Measurements from ENCODE around the gene SLC28A2.
"Not testable (repeated sequence)": the region's sequence is repeated elsewhere in the genome, so short reads cannot be mapped to it uniquely, and the experiment has no call there.

The SLC28A2 gene

DNA sequence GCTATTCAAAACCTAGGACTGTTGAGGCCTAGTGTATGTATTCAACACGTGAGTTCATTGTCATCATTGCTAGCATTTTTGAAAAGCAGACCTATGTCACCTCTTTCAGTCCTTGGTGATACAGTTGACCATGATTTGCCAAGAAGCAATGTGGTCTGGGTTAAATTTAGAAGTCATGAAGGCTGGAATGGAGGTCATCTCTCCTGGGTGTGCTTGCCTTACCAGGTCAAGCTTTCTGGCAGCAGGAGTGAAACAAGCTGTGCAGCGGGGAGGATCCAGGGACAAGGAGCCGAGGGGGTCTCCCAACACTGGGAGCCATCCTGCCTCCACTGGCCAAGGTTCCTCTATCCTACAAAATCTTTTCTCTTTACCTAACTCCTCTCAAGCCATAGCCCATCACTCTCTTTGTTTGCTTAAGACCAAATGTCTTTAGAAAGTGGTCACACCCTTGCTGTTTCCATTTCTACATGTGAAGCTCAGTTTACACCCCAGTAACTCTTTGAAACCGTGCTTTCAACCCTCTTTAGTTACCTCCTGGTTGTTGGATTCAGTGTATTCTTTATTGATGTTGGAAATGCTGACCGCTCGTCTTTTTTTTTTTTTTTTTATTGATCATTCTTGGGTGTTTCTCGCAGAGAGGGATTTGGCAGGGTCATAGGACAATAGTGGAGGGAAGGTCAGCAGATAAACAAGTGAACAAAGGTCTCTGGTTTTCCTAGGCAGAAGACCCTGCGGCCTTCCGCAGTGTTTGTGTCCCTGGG is 40.0 kb downstream of the SLC28A2 start:
- Histone ChIP-seq H3K27me3 (ENCODE audit: control insufficient read depth, insufficient read depth, low read length) (no peaks in the 10 kb centered on the region), H3K36me3 (ENCODE audit: control insufficient read depth, insufficient read depth, low read length) (no peaks in the 10 kb centered on the region), H3K4me3 (ENCODE audit: low read length) (no peak overlapping the region), H3K4me1 (ENCODE audit: control insufficient read depth, insufficient read depth, low read length) (no peaks in the 10 kb centered on the region), H3K9me3 (ENCODE audit: control insufficient read depth, insufficient read depth, low read length) (no peaks in the 10 kb centered on the region), H3K27ac (ENCODE audit: low read length) (no peak overlapping the region)
- DNase-seq (ENCODE audit: low read depth, low spot score) = no peak
- no CpG with 5 or more reads among the region's 9 CpGs for WGBS (ENCODE audit: insufficient coverage, insufficient read length)

DNA sequence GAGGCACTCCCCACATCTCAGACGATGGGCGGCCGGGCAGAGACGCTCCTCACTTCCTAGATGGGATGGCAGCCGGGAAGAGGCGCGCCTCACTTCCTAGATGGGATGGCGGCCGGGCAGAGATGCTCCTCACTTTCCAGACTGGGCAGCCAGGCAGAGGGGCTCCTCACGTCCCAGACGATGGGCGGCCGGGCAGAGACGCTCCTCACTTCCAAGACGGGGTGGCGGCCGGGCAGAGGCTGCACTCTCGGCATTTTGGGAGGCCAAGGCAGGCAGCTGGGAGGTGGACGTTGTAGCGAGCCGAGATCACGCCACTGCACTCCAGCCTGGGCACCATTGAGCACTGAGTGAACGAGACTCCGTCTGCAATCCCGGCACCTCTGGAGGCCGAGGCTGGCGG is 41.3 kb downstream of the SLC28A2 start:
- not testable (repeated sequence) for DNase-seq (ENCODE audit: low read depth, low spot score); H3K4me1 ChIP-seq (ENCODE audit: control insufficient read depth, insufficient read depth, low read length)
- WGBS (ENCODE audit: insufficient coverage, insufficient read length) = no CpG with 5 or more reads among the region's 27 CpGs

GRCh38 chr15:45298964-45299378 is 46.9 kb downstream of the SLC28A2 start:
- not testable (repeated sequence) for H3K27me3 ChIP-seq (ENCODE audit: control insufficient read depth, insufficient read depth, low read length); H3K9me3 ChIP-seq (ENCODE audit: control insufficient read depth, insufficient read depth, low read length); DNase-seq (ENCODE audit: low read depth, low spot score); H3K27ac ChIP-seq (ENCODE audit: low read length); H3K36me3 ChIP-seq (ENCODE audit: control insufficient read depth, insufficient read depth, low read length); H3K4me3 ChIP-seq (ENCODE audit: low read length); H3K4me1 ChIP-seq (ENCODE audit: control insufficient read depth, insufficient read depth, low read length)
- no CpG with 5 or more reads among the region's 2 CpGs for WGBS (ENCODE audit: insufficient coverage, insufficient read length)

More for the DNA sequence above, 41.3 kb downstream of the SLC28A2 start:
- H3K27ac ChIP-seq (ENCODE audit: low read length); H3K36me3 ChIP-seq (ENCODE audit: control insufficient read depth, insufficient read depth, low read length); H3K4me3 ChIP-seq (ENCODE audit: low read length); H3K9me3 ChIP-seq (ENCODE audit: control insufficient read depth, insufficient read depth, low read length); H3K27me3 ChIP-seq (ENCODE audit: control insufficient read depth, insufficient read depth, low read length): not testable (repeated sequence)

- Histone ChIP-seq H3K9me3 (ENCODE audit: control insufficient read depth, insufficient read depth, low read length) (no peaks in the 10 kb centered on the region), H3K4me1 (ENCODE audit: control insufficient read depth, insufficient read depth, low read length) (no peaks in the 10 kb centered on the region), H3K27me3 (ENCODE audit: control insufficient read depth, insufficient read depth, low read length) (no peaks in the 10 kb centered on the region), H3K27ac (ENCODE audit: low read length) (no peak overlapping the region), H3K36me3 (ENCODE audit: control insufficient read depth, insufficient read depth, low read length) (no peaks in the 10 kb centered on the region), H3K4me3 (ENCODE audit: low read length) (no peak overlapping the region)
- no CpG with 5 or more reads among the region's 3 CpGs for WGBS (ENCODE audit: insufficient coverage, insufficient read length)
- DNase-seq (ENCODE audit: low read depth, low spot score) = no peak
Observed at GRCh38 chr15:45304711-45305110, 52.7 kb downstream of the SLC28A2 start.

DNA sequence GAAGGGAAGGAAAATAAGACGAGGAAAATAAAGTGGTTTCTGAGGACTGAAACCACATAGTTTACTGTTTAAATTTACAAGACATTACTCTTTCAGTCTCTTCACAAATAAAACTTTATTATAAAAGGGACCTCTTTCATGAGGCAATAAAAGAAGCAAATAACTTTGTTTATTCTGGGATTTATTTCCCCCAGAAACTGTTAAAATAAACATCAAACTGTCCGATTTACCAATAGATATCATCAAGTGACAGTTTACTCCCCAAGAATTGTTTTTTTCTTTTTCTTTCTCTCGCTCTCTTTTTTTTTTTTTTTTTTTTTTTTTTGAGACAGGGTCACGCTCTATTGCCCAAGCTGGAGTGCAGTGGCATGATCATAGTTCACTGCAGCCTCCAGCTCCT is 54.1 kb downstream of the SLC28A2 start:
- no peak overlapping the region for H3K4me3 ChIP-seq (ENCODE audit: low read length)

DNA sequence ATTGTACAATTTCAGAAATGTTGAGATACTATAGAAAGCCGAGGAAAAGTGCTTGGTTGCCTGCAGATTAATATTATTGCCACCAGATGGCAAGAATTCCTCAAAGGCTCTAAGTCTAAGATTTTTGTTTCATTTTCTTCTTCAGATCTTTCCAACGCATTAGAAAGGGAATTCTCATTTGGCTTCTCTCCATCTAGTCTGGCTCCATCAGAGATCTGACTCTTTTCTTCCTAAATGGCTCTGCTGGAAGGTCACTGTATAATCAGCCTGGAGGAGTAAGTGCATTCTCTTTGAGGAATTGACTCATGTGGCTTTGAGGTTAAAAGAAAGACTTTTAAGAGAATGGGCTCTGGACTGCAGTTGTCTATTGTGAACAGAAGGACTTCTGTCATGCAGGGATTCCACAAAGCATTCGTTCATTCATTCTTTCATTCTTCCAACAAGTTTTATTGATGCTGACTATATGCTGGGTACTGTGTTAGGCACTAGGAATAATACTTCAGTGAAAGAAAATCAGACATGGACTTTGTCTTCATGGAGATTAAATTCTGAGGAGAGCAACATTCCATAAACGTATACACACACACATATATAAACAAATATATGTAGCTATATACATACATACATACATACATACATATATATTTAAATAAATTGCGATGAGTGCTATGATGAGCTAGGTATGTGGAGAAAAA is 55.3 kb downstream of the SLC28A2 start:
- H3K4me3 ChIP-seq (ENCODE audit: low read length) = no peak overlapping the region
- H3K36me3 ChIP-seq (ENCODE audit: control insufficient read depth, insufficient read depth, low read length) = no peaks in the 10 kb centered on the region
- DNase-seq (ENCODE audit: low read depth, low spot score) = no peak
- WGBS (ENCODE audit: insufficient coverage, insufficient read length) = no CpG with 5 or more reads among the region's 5 CpGs
- no peak overlapping the region for H3K27ac ChIP-seq (ENCODE audit: low read length)
- no peaks in the 10 kb centered on the region for H3K4me1 ChIP-seq (ENCODE audit: control insufficient read depth, insufficient read depth, low read length)
- no peaks in the 10 kb centered on the region for H3K9me3 ChIP-seq (ENCODE audit: control insufficient read depth, insufficient read depth, low read length)
- no peaks in the 10 kb centered on the region for H3K27me3 ChIP-seq (ENCODE audit: control insufficient read depth, insufficient read depth, low read length)

More for the DNA sequence above, 54.1 kb downstream of the SLC28A2 start:
- no peak overlapping the region for H3K27ac ChIP-seq (ENCODE audit: low read length)
- DNase-seq (ENCODE audit: low read depth, low spot score) = no peak
- H3K27me3 ChIP-seq (ENCODE audit: control insufficient read depth, insufficient read depth, low read length) = no peaks in the 10 kb centered on the region
- no CpG with 5 or more reads among the region's 4 CpGs for WGBS (ENCODE audit: insufficient coverage, insufficient read length)
- H3K4me1 ChIP-seq (ENCODE audit: control insufficient read depth, insufficient read depth, low read length) = no peaks in the 10 kb centered on the region
- no peaks in the 10 kb centered on the region for H3K9me3 ChIP-seq (ENCODE audit: control insufficient read depth, insufficient read depth, low read length)
- H3K36me3 ChIP-seq (ENCODE audit: control insufficient read depth, insufficient read depth, low read length) = no peaks in the 10 kb centered on the region

GRCh38 chr15:45314117-45314516 is 62.1 kb downstream of the SLC28A2 start:
- H3K27me3 ChIP-seq (ENCODE audit: control insufficient read depth, insufficient read depth, low read length); H3K4me3 ChIP-seq (ENCODE audit: low read length); H3K4me1 ChIP-seq (ENCODE audit: control insufficient read depth, insufficient read depth, low read length); H3K36me3 ChIP-seq (ENCODE audit: control insufficient read depth, insufficient read depth, low read length); H3K27ac ChIP-seq (ENCODE audit: low read length); H3K9me3 ChIP-seq (ENCODE audit: control insufficient read depth, insufficient read depth, low read length); DNase-seq (ENCODE audit: low read depth, low spot score): not testable (repeated sequence)
- whole genome bisulfite sequencing (ENCODE audit: insufficient coverage, insufficient read length) = no CpG with 5 or more reads among the region's 31 CpGs

DNA sequence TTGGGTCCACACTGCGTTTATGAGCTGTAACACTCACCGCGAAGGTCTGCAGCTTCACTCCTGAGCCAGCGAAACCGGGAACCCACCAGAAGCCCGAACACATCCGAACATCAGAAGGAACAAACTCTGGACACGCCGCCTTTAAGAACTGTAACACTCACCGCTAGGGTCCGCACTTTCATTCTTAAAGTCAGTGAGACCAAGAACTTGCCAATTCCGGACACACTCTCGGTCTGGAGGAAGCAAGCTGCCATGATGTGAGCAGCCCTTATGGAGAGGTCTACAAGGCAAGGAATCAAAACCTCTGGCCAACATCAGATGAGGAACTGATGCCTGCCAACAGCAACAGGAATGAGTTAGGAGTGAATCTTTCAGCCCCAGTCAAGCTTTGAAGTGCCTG is 62.9 kb downstream of the SLC28A2 start:
- WGBS (ENCODE audit: insufficient coverage, insufficient read length) = no CpG with 5 or more reads among the region's 13 CpGs
- no peaks in the 10 kb centered on the region for H3K4me1 ChIP-seq (ENCODE audit: control insufficient read depth, insufficient read depth, low read length)
- no peak overlapping the region for H3K4me3 ChIP-seq (ENCODE audit: low read length)
- H3K36me3 ChIP-seq (ENCODE audit: control insufficient read depth, insufficient read depth, low read length) = no peaks in the 10 kb centered on the region
- H3K27me3 ChIP-seq (ENCODE audit: control insufficient read depth, insufficient read depth, low read length) = no peaks in the 10 kb centered on the region
- no peaks in the 10 kb centered on the region for H3K9me3 ChIP-seq (ENCODE audit: control insufficient read depth, insufficient read depth, low read length)
- H3K27ac ChIP-seq (ENCODE audit: low read length) = no peak overlapping the region
- DNase-seq (ENCODE audit: low read depth, low spot score) = no peak

DNA sequence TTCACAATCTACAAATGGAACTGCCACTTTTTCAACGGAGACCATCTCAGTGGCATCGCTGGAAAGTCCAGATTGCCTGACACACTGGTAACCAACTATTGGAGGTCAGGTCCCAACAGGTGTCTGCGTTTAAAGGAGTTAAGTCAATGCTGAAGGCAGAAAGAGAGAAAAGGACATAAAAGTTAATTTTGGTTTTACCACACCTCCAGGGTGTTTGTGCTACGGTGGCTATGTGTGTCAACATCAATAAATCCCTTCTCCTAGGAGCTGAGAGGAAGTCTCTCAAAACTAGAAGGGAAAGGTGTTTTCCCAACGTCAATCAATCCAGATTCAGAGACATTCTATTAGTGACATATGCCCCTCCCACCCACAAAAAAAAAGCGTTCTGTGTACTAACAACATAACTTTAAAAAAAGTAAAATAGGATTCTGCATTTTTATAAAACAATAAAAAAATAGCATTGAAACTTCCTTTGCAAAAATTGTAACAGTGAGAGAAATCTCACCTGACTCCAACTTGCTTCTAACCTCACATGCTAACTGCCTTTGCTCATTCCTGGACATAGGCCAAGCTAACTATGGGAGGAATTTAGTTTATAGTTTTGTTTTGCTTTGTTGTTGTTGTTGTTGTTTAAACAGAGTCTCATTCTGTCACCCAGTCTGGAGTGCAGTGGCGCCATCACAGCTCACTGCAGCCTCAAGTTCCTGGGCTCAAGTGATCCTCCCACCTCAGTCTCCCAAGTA is 67.6 kb downstream of the SLC28A2 start:
- no peaks in the 10 kb centered on the region for H3K27me3 ChIP-seq (ENCODE audit: control insufficient read depth, insufficient read depth, low read length)
- no peak overlapping the region for H3K27ac ChIP-seq (ENCODE audit: low read length)
- no peaks in the 10 kb centered on the region for H3K36me3 ChIP-seq (ENCODE audit: control insufficient read depth, insufficient read depth, low read length)
- no CpG with 5 or more reads among the region's 7 CpGs for WGBS (ENCODE audit: insufficient coverage, insufficient read length)
- H3K4me3 ChIP-seq (ENCODE audit: low read length) = no peak overlapping the region
- H3K9me3 ChIP-seq (ENCODE audit: control insufficient read depth, insufficient read depth, low read length) = no peaks in the 10 kb centered on the region
- DNase-seq (ENCODE audit: low read depth, low spot score) = no peak
- no peaks in the 10 kb centered on the region for H3K4me1 ChIP-seq (ENCODE audit: control insufficient read depth, insufficient read depth, low read length)

DNA sequence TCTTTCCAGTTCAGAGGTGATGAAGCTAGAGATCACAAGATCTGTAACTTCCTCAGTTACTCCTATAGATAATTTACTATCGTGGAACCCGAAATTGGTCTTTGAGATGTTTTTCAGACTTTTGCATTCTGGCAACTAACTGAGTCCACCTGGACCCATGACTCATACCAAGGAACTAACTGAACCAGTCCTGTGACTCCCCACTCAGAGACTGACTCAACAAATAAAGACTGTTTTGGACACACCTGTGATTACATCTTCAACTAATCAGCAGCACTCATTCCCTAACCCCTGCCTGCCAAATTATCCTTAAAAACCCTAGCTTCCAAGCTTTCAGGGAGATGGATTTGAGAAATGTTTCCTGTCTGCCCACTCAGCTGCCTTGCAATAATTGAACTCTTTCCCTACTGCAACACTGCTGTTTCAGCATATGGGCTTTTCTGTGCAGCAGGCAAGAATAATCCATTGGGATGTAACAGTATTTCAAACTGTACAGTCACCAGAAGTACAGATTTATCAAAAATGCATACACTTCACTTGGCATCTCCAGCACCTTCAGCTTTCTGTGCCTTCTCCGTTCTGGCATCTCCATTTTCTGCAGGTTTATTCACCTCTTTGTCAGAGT is 68.7 kb downstream of the SLC28A2 start:
- H3K9me3 ChIP-seq (ENCODE audit: control insufficient read depth, insufficient read depth, low read length) = no peaks in the 10 kb centered on the region
- DNase-seq (ENCODE audit: low read depth, low spot score) = no peak
- H3K4me3 ChIP-seq (ENCODE audit: low read length) = no peak overlapping the region
- WGBS (ENCODE audit: insufficient coverage, insufficient read length) = no CpG with 5 or more reads among the region's 3 CpGs
- no peaks in the 10 kb centered on the region for H3K36me3 ChIP-seq (ENCODE audit: control insufficient read depth, insufficient read depth, low read length)
- no peaks in the 10 kb centered on the region for H3K4me1 ChIP-seq (ENCODE audit: control insufficient read depth, insufficient read depth, low read length)
- H3K27ac ChIP-seq (ENCODE audit: low read length) = no peak overlapping the region
- no peaks in the 10 kb centered on the region for H3K27me3 ChIP-seq (ENCODE audit: control insufficient read depth, insufficient read depth, low read length)

Measured in iPS DF 6.9 (cell line).